A549 treated with Hydrocortisone at 1 μM for 4 hours (cell line): ENCODE results near the gene CNOT9. TPM values are rescaled to one million over a fixed set of nuclear protein-coding genes. Genes with fewer than 3 reads are reported as not detected.

ENCODE experiments used
- total RNA-seq: library from RNA; stranded (reverse); fragments of 200-300 nt; extraction: Qiagen RNA extraction; gene quantifications from 5 replicates; pipeline ENCODE4 v1.2.3, GENCODE V29; 2022

CNOT9 gene
- total RNA-seq, result 39.2 to 42.4 TPM (median 40.4 TPM) in 5 replicates

GRCh38 chr2:218568190-218569037 is at the start of gene CNOT9, which contains the start of gene USP37:
TSS of gene CNOT9 (plus strand) at chr2:218568839. CDS start at chr2:218568955, 116 bp downstream.
TSS of gene USP37 (minus strand) at chr2:218568351. CDS start at chr2:218558653, 9,698 bp downstream.

GRCh38 chr2:218607436-218608115 is 38.9 kb downstream of the CNOT9 start, which contains the start of gene PLCD4:
TSS of gene PLCD4 (plus strand) at chr2:218607899. CDS start at chr2:218615740, 7,841 bp downstream.

Other genes with a start within 250 kb of the CNOT9 start
- 0.21 to 0.23 TPM in 2 of 5 replicates, not detected in the others for gene CATIP, start 212.0 kb upstream of the CNOT9 start, total RNA-seq
- gene SLC11A1, start 186.6 kb upstream of the CNOT9 start, total RNA-seq, result 0.08 to 0.29 TPM (median 0.23 TPM) in 5 replicates
- gene CTDSP1, start 169.0 kb upstream of the CNOT9 start, total RNA-seq, result 66.9 to 75.6 TPM (median 71.5 TPM) in 5 replicates
- gene VIL1, start 149.7 kb upstream of the CNOT9 start, total RNA-seq, result 0.17 to 0.38 TPM (median 0.35 TPM) in 5 replicates
- 4.7 to 6.7 TPM (median 4.9 TPM) in 5 replicates for gene USP37, start 488 bp upstream of the CNOT9 start, total RNA-seq
- 0.24 to 0.77 TPM (median 0.47 TPM) in 5 replicates for gene PLCD4, start 39.1 kb downstream of the CNOT9 start, total RNA-seq
- 13.7 to 19.2 TPM (median 16.8 TPM) in 5 replicates for gene ZNF142, start 90.8 kb downstream of the CNOT9 start, total RNA-seq
- 41.4 to 46.6 TPM (median 45.5 TPM) in 5 replicates for gene BCS1L, start 90.8 kb downstream of the CNOT9 start, total RNA-seq
- gene RNF25, start 103.2 kb downstream of the CNOT9 start, total RNA-seq, result 44.9 to 50.7 TPM (median 47.7 TPM) in 5 replicates
- gene STK36, start 103.2 kb downstream of the CNOT9 start, total RNA-seq, result 9.9 to 11.7 TPM (median 11.5 TPM) in 5 replicates
- 22.1 to 25.6 TPM (median 23.7 TPM) in 5 replicates for gene TTLL4, start 142.0 kb downstream of the CNOT9 start, total RNA-seq
- gene CYP27A1, start 213.3 kb downstream of the CNOT9 start, total RNA-seq, result 0.05 to 0.21 TPM (median 0.15 TPM) in 5 replicates